Body of pancreas (tissue), 4 donors: Measurements from ENCODE around the gene SLC26A11.

Experiments
- CTCF ChIP-seq, 7 experiments: fragments of 450-650 bp in 4 of 7; fragments of 200-600 bp in 3 of 7; sonication (generic) in 3 of 7; IDR thresholded peaks; one replicate each; pipeline ENCODE4 v1.5.1; 2016 to 2019; ENCODE audit warnings: antibody characterized with exemption in 7 of 7
- POLR2A ChIP-seq, 3 donors: fragments of 450-650 bp; IDR thresholded peaks; one replicate each; pipeline ENCODE4 v1.6.1; 2016; ENCODE audit warnings: antibody characterized with exemption in 3 of 3, mild to moderate bottlenecking in 2 of 3

GRCh38 chr17:80214012-80214877 is 6.0 kb upstream of the SLC26A11 start:
- TF ChIP-seq CTCF (IDR thresholded peaks at IDR 0.05), result no peak
- TF ChIP-seq POLR2A (IDR thresholded peaks at IDR 0.05), result no peak
